T-helper 1 cell (primary cell): Measurements from ENCODE around the gene ALCAM.
A peak's percentile ranks its signal among the peaks of the same experiment; 100 is the strongest.

ENCODE experiments used
- DNase-seq, 5 donors: peaks; one replicate each; pipeline ENCODE4 v3.0.0-alpha.2; 2012 to 2020

ALCAM gene

GRCh38 chr3:105497386-105497785 lies 130.7 kb downstream of the ALCAM start:
- DNase-seq, result no peak

GRCh38 chr3:105499961-105500360 lies 133.3 kb downstream of the ALCAM start:
- no peak for DNase-seq

- DNase-seq, result no peak
Measured at GRCh38 chr3:105502333-105502732, 135.6 kb downstream of the ALCAM start.

DNA sequence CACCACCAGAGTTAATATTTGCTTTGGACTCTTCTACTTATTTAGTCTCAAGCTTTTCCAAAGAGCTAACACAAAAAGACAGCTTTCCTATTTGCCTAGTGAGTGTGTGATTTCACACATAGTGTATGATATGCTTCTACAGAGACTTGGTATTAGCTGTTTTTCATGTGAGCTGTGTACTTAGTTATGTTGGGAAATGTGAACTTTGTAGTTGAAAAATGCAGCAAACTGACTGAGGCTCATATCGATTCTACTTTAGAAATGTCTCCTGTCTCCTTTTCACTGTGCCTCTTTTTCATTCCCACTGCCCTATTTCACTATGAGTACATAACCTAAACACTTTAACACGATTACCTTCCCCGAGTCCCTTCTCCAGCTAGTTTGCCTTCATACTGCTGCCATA lies 136.5 kb downstream of the ALCAM start:
- no peak for DNase-seq

DNA sequence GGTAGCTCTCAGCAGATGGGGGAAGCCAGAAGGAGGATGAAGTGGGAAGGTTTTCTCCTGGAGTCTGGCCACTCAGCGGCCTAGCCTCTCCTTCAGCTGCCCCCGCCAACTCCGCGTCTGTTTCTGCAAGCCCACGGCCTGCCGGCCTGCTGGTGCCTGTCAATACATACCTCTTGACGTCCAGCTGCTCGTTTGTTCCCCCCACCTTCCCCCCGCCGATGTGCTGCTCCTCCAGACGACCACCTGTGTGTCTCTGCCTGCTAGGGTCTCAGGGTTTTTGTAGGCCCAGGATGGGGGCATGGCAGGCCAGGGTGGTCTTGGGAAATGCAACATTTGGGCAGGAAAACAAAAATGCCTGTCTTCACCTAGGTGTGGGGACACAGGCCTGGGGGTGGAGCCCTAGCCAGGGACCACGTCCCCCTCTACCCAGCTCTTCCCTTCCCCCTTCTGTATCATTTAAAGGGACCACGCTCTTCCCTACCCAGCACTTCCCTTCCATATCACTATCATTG lies 137.8 kb downstream of the ALCAM start:
- no peak for DNase-seq

GRCh38 chr3:105505170-105505569 lies 138.5 kb downstream of the ALCAM start:
- DNase-seq, result no peak

- DNase-seq, result no peak
Measured at GRCh38 chr3:105511031-105511430, 144.3 kb downstream of the ALCAM start.

- no peak for DNase-seq
Measured at GRCh38 chr3:105512061-105512460, 145.4 kb downstream of the ALCAM start.

GRCh38 chr3:105513042-105513441 lies 146.3 kb downstream of the ALCAM start:
- no peak for DNase-seq

GRCh38 chr3:105513886-105514285 lies 147.2 kb downstream of the ALCAM start:
- no peak for DNase-seq

- DNase-seq, result no peak
Measured at GRCh38 chr3:105515372-105515771, 148.7 kb downstream of the ALCAM start.

DNA sequence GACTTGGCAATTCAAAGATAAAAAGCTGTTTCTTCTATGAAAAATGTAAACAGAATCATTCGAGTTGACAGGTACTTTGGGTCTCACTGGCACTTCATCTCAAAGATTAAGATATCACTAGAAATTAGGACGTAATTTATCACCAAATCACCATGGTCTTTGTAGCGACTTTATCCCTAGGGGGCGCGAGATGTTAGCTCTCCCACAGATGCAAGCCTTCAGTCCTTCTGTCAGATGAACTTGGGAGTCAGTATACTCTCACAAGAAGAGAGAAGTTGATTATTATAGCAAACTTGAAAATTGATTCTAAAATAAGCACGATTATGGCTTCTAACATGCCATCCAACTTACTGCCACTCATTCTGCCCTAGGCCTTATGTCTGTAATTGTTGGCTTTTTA lies 150.3 kb downstream of the ALCAM start:
- no peak for DNase-seq

DNA sequence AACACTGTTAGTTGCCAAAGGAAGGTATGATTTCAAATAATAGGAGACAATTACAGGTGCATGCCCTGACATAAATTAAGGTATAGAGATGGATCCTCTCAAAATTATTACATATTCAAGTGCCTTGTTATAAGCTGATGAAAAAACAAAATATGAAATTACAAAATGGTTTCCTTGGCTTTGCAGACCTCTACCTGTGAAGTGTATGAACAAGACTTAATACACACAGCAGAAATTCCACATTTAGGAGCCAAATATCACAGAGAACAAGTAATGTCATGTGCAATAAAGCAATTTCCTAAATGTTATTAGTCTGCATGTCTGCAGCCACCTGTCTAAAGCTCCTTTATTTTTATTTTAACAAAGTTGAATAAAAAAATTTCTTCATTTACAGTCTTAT lies 151.5 kb downstream of the ALCAM start:
- DNase-seq, result no peak

DNA sequence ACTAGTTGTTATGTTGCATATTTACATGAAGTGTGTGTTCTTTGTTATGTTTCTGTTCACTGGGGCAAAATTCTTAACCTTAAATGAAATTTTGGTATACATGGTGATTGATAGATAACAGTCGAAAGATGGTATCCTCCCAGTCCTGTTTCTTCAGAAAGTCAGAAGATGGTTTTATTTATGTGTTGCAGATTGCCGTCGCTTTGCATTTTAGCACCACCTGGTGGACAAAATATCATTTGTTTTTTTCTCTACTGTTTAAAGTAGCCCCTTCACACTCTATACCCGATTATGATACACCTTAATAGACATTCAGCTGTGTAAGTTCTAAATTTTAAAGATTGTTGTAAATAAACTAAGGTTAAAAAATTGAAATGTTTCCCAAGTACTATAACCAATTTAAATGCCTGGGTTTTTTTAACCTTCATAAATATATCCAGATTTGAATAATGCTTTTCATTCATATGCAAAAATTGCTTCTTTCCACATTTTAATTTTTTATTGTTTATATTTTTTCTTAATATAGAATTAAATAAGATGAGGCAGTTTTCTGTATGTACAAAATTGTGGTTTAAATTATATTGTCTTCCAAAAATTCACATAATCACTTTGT lies 152.2 kb downstream of the ALCAM start:
- DNase-seq, result peak in 2 of 5 donors; percentile 8 to 62

- DNase-seq, result no peak
Measured at GRCh38 chr3:105521770-105522169, 155.1 kb downstream of the ALCAM start.

DNA sequence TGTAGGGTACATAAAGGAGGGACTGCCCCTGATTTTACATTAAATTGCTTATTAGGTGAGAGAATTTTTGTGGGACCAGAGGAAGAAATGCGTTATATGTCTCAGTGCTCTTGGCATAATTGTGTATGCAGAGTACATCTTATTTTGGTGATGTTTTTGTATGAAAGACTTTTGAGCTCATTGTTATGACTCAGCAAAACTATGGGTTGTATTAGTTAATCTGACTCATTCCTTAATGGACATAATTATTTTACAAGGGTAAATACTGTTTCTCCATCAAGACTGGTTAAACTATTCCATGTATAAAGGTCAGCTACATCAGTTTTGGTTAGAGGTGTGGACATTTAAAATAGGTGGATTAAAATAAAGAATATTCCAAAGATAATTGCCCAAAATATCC lies 156.8 kb downstream of the ALCAM start:
- no peak for DNase-seq

DNA sequence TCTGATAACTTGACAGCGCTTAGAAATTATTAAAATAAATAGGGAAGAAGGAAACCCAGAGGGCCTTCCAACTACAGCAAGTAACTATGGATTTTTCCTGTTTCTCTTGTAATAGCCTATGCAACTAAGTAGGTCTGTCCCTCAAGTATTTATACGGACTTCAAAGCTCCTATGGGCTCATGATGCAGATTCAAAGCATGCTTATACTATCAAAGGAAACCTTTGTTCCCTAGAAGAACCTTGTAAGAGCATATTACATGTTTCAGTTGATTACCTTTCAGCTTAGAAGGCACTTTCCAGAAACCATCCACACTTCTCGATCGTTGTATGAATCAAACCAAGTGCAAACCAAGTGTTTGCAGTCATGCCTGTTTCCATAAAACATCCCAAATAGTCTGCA lies 158.8 kb downstream of the ALCAM start:
- DNase-seq, result no peak

- DNase-seq, result no peak
Measured at GRCh38 chr3:105526360-105527111, 159.8 kb downstream of the ALCAM start.

GRCh38 chr3:105527535-105527934 lies 160.8 kb downstream of the ALCAM start:
- DNase-seq, result no peak

DNA sequence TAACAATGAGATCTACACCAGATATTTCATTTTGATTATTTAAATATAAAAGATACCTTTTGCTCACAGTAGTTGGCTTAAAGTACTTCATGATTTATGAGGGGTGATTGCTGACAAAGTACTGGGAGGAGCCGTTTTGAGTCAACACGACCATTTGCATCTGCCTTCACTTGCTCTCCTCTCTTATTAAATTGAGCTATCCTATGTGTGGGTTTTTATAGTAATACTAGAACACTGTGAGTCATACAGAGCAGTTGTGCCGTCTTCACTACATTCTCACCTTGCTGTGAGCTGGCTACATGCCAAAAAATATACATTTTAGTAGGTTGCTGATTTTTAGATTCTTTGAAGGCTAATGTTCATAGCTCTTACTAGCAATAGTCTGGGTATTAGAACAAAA lies 161.2 kb downstream of the ALCAM start:
- peak in 1 of 5 donors; percentile 53 for DNase-seq

- no peak for DNase-seq
Measured at GRCh38 chr3:105528955-105529354, 162.2 kb downstream of the ALCAM start.

- DNase-seq, result no peak
Measured at GRCh38 chr3:105529456-105529855, 162.7 kb downstream of the ALCAM start.

GRCh38 chr3:105532251-105532650 lies 165.5 kb downstream of the ALCAM start:
- DNase-seq, result no peak

DNA sequence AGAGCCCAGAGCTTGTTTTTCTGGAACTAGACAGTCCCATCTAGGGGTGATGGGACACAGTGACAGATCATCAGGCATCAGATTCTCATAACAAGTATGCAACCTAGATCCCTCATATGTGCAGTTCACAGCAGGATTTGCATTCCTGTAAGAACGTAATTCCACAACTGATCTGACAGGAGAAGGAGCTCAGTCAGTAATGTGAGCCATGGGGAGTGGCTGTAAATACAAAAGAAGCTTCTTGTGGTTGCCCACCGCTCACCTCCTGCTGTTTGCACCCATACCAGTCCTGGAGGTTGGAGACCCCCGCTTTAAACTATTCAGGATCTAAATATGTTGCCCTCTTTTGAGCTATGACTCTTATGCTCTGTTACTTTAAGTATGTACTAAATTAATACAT lies 167.3 kb downstream of the ALCAM start:
- DNase-seq, result no peak

DNA sequence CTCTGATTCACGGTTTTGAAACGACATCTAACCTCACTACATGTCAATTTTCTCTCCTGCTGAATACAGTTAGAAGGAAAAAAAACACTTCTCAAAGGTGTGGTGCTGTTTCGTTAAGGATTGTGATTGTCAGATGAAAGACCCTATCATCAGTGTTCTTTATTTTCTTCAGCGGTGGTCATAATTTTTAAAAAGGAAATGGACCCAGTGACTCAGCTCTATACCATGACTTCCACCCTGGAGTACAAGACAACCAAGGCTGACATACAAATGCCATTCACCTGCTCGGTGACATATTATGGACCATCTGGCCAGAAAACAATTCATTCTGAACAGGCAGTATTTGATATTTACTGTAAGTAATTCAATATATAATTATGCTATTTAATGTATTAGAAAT lies 167.8 kb downstream of the ALCAM start:
- no peak for DNase-seq
